GM12878 (cell line): ENCODE measurements around the gene RARRES1. TPM values are rescaled to one million over a fixed set of nuclear protein-coding genes. Genes with fewer than 3 reads are reported as not detected.

Experiments used
- ATAC-seq: fragments of 200-7000 bp; cut with Tn5 transposase; 3 replicates; pipeline ENCODE4 v1.9.1; 2020; ENCODE audit warnings: mild to moderate bottlenecking, moderate library complexity
- BruUV-seq: library from RNA; stranded (reverse); fragments of 400-500 nt; replicated peaks from 2 replicates; lab custom pipeline; 2021; lab: Mats Ljungman, UMichigan
- CTCF ChIA-PET: fragments of 300-600 bp; sonication (Branson Sonifier 250); formaldehyde crosslinking; extraction: SDS; loops from one replicate; lab custom pipeline; 2021; ENCODE audit warnings: inconsistent platforms; lab: Yijun Ruan, JAX
- POLR2A ChIA-PET: fragments of 350-600 bp; formaldehyde crosslinking; extraction: SDS; loops from one replicate; lab custom pipeline; 2021; ENCODE audit warnings: inconsistent platforms; lab: Charles Lee
- RAD21 ChIA-PET: fragments of 300-600 bp; sonication (Branson Sonifier 250); formaldehyde crosslinking; loops from one replicate; lab custom pipeline; 2023; ENCODE audit warnings: antibody characterized with exemption; ENCODE audit not compliant: unreplicated experiment; lab: Charles Lee
- SMC1A ChIA-PET: fragments of 300-600 bp; sonication (Branson Sonifier 250); formaldehyde crosslinking; loops from one replicate; lab custom pipeline; 2023; ENCODE audit not compliant: unreplicated experiment, uncharacterized antibody; lab: Charles Lee
- DNase-seq: peaks from one replicate; pipeline ENCODE4 v3.0.0-alpha.2; 2011; ENCODE audit warnings: low read depth, low spot score
- FAIRE-seq: peaks from 3 replicates; lab custom pipeline; 2011; peaks lifted over from hg19 to GRCh38; lab: Jason Lieb, UNC
- H2AFZ ChIP-seq: 2 replicates; pipeline ENCODE4 v1.6.0; 2011; ENCODE audit warnings: low read depth, low read length, control low read depth; ENCODE audit not compliant: control insufficient read depth
- H3K27ac ChIP-seq: 2 replicates; pipeline ENCODE4 v1.5.1; 2011; ENCODE audit warnings: control low read depth; ENCODE audit not compliant: control insufficient read depth, insufficient read depth
- H3K27me3 ChIP-seq, 2 experiments: replicated peaks in 1 of 2; 2 replicates each; pipeline versions ENCODE4 v1.6.0 to v1.6.1; 2011; ENCODE audit warnings: low read length in 1 of 2; ENCODE audit not compliant: control insufficient read depth in 2 of 2, insufficient read depth in 2 of 2
- H3K36me3 ChIP-seq, 2 experiments: 2 replicates each; pipeline ENCODE4 v1.5.1; 2011; ENCODE audit warnings: low read length in 1 of 2; ENCODE audit not compliant: control insufficient read depth in 2 of 2, insufficient read depth in 2 of 2
- H3K4me1 ChIP-seq: 2 replicates; pipeline ENCODE4 v1.6.1; 2011; ENCODE audit warnings: mild to moderate bottlenecking, low read length, moderate library complexity, mixed read lengths; ENCODE audit not compliant: control insufficient read depth, insufficient read depth
- H3K4me2 ChIP-seq: 2 replicates; pipeline ENCODE4 v1.6.0; 2011; ENCODE audit warnings: control low read depth; ENCODE audit not compliant: control insufficient read depth, insufficient read depth
- H3K4me3 ChIP-seq: fragments of 200-600 bp; sonication (generic); 2 replicates; pipeline ENCODE4 v1.5.1; 2016
- H3K79me2 ChIP-seq: 2 replicates; pipeline ENCODE4 v1.6.0; 2011; ENCODE audit warnings: low read length; ENCODE audit not compliant: control insufficient read depth, insufficient read depth
- H3K9ac ChIP-seq: 2 replicates; pipeline ENCODE4 v1.8.0; 2011; ENCODE audit warnings: low read length, control low read depth, mixed read lengths; ENCODE audit not compliant: control insufficient read depth, insufficient read depth
- H3K9me3 ChIP-seq: replicated peaks from 3 replicates; pipeline ENCODE4 v1.5.1; 2011; ENCODE audit warnings: mild to moderate bottlenecking, low read length; ENCODE audit not compliant: control insufficient read depth, insufficient read depth
- H4K20me1 ChIP-seq: 2 replicates; pipeline ENCODE4 v1.6.0; 2011; ENCODE audit not compliant: control insufficient read depth, insufficient read depth
- CBX5 ChIP-seq: sonication (generic); IDR thresholded peaks from 2 replicates; pipeline ENCODE4 v1.6.1; 2016; ENCODE audit warnings: low read depth, moderate library complexity, mild to moderate bottlenecking, inconsistent platforms
- CEBPZ ChIP-seq: fragments of 150-350 bp; IDR thresholded peaks from 2 replicates; pipeline ENCODE4 v1.6.1; 2016; ENCODE audit warnings: low read depth, low read length
- NR2C2 ChIP-seq: IDR thresholded peaks from 2 replicates; pipeline ENCODE4 v1.6.1; 2011; ENCODE audit warnings: borderline replicate concordance, low read depth; ENCODE audit not compliant: control insufficient read depth, insufficient read length
- PKNOX1 ChIP-seq: fragments of 450-650 bp; IDR thresholded peaks from 2 replicates; pipeline ENCODE4 v1.6.1; 2016; ENCODE audit warnings: mild to moderate bottlenecking
- POU2F2 ChIP-seq: IDR thresholded peaks from 3 replicates; pipeline ENCODE4 v1.6.1; 2011; ENCODE audit warnings: low read depth, mild to moderate bottlenecking, low read length, borderline replicate concordance
- SMARCA5 ChIP-seq: fragments of 450-650 bp; IDR thresholded peaks from 2 replicates; pipeline ENCODE4 v1.6.1; 2017; ENCODE audit warnings: mild to moderate bottlenecking
- ZNF622 ChIP-seq: fragments of 450-650 bp; IDR thresholded peaks from 2 replicates; pipeline ENCODE4 v1.6.1; 2017; ENCODE audit warnings: mild to moderate bottlenecking, inconsistent platforms
- WGBS: methylation state at CpG from one replicate; pipeline ENCODE4 v1.1.6; 2016; ENCODE audit warnings: low lambda C conversion rate; ENCODE audit not compliant: insufficient replicate concordance, insufficient coverage; ENCODE audit errors: missing lambda C conversion rate; 5-methylcytosine and 5-hydroxymethylcytosine counted together
- in situ Hi-C: fragments of 300-500 bp; cut with MboI; formaldehyde crosslinking; loops from 9 replicates; pipeline ENCODE4 v1.14.3; 2018; ENCODE audit warnings: mixed read lengths
- intact Hi-C: fragments of 100-400 bp; cut with micrococcal nuclease; formaldehyde crosslinking; loops from one replicate; pipeline ENCODE4 v1.14.2; 2022; ENCODE audit not compliant: unreplicated experiment
- polyA plus RNA-seq, 11 experiments: library from polyadenylated mRNA; depleted of rRNA in 4 of 11; unstranded in 6 of 11; stranded (reverse) in 5 of 11; fragments of >200 nt; fragmentation: Nextera tagmentation in 4 of 11; fragmentation: Illumina TruSeq in 1 of 11; extraction: Ambion mirVana in 4 of 11; extraction: Trizol in 1 of 11; gene quantifications; 1 replicate in 1 of 11; 2 replicates in 10 of 11; pipeline versions ENCODE4 v1.2.1 to v1.2.3, GENCODE V29; 2011 to 2016; ENCODE audit warnings: inconsistent platforms in 2 of 11, missing spikeins in 2 of 11, low read depth in 1 of 11
- total RNA-seq, 4 experiments: library from RNA; depleted of rRNA in 3 of 4; stranded (reverse); fragments of >200 nt in 3 of 4; fragmentation: Illumina TruSeq in 1 of 4; extraction: Trizol in 1 of 4; gene quantifications; 2 replicates each; pipeline versions ENCODE4 v1.2.1 to v1.2.3, GENCODE V29; 2013 to 2021
- TF ChIP-seq, protein P1 (sequence below): fragments of 450-650 bp; formaldehyde crosslinking; IDR thresholded peaks from 2 replicates; pipeline ENCODE4 v1.4.0; 2022; ENCODE audit warnings: mild to moderate bottlenecking, moderate library complexity

The RARRES1 gene
- total and polyA plus RNA-seq, 10 of the 15 experiments (the other 5 are each of a cell fraction or from before 2014, with no cell fraction given), result 0.02 to 0.83 (median 0.63) TPM; not detected in 7

GRCh38 chr3:158745551-158745950, 13.3 kb upstream of the RARRES1 start:
- Histone ChIP-seq H3K36me3 (no peaks in the 10 kb centered on the region; a peak in 1 of 4 replicates), H3K4me1 (peaks cover 5% of the 10 kb centered on the region; the same call in 1 of the 2 replicates), H3K4me2 (no peak overlapping the region), H3K9ac (no peak overlapping the region), H2AFZ (no peak overlapping the region), H3K27ac (no peak overlapping the region), H3K9me3 (no peaks in the 10 kb centered on the region), H4K20me1 (no peaks in the 10 kb centered on the region), H3K79me2 (no peaks in the 10 kb centered on the region), H3K4me3 (no peak overlapping the region), H3K27me3 (no peaks in the 10 kb centered on the region)
- ChIA-PET RAD21 (no interaction called here), POLR2A (no interaction called here), CTCF (no interaction called here), SMC1A (no interaction called here)
- no peak for DNase-seq
- in situ Hi-C loops (no loop called here), intact Hi-C loops (no loop called here)
- ATAC-seq, result no peak
- FAIRE-seq, result no peak
- 95% methylated on average over 1 of the region's 1 CpG for WGBS
- no TSS peak for BruUV-seq
- TF ChIP-seq CBX5 (no peak), SMARCA5 (no peak), PKNOX1 (no peak), POU2F2 (no peak)
- TF ChIP-seq, all 136 proteins: peak for 0

GRCh38 chr3:158744567-158745288, 12.5 kb upstream of the RARRES1 start:
- H3K4me2 ChIP-seq, result no peak overlapping the region
- RAD21 ChIA-PET, result no interaction called here
- TF ChIP-seq CEBPZ (no peak), ZNF622 (no peak), NR2C2 (no peak)
- TF ChIP-seq, protein P1, sequence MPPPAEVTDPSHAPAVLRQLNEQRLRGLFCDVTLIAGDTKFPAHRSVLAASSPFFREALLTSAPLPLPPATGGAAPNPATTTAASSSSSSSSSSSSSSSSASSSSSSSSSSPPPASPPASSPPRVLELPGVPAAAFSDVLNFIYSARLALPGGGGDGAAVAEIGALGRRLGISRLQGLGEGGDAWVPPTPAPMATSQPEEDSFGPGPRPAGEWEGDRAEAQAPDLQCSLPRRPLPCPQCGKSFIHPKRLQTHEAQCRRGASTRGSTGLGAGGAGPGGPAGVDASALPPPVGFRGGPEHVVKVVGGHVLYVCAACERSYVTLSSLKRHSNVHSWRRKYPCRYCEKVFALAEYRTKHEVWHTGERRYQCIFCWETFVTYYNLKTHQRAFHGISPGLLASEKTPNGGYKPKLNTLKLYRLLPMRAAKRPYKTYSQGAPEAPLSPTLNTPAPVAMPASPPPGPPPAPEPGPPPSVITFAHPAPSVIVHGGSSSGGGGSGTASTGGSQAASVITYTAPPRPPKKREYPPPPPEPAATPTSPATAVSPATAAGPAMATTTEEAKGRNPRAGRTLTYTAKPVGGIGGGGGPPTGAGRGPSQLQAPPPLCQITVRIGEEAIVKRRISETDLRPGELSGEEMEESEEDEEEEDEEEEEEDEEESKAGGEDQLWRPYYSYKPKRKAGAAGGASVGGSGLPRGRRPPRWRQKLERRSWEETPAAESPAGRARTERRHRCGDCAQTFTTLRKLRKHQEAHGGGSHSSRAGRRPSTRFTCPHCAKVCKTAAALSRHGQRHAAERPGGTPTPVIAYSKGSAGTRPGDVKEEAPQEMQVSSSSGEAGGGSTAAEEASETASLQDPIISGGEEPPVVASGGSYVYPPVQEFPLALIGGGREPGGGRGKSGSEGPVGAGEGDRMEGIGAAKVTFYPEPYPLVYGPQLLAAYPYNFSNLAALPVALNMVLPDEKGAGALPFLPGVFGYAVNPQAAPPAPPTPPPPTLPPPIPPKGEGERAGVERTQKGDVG (CRISPR knock-in tag), result no peak

More at GRCh38 chr3:158744567-158745288, 12.5 kb upstream of the RARRES1 start:
- intact Hi-C loops (no loop called here), in situ Hi-C loops (no loop called here)
- no TSS peak for BruUV-seq
- no peak overlapping the region for H3K4me3 ChIP-seq
- POLR2A ChIA-PET, result no interaction called here
- WGBS, result 89% methylated on average over 4 of the region's 4 CpGs
- H3K27ac ChIP-seq, result no peak overlapping the region
- H3K4me1 ChIP-seq, result peaks cover 5% of the 10 kb centered on the region; the same call in 1 of the 2 replicates
- H3K9me3 ChIP-seq, result no peaks in the 10 kb centered on the region
- no peak overlapping the region for H3K9ac ChIP-seq
- H4K20me1 ChIP-seq, result no peaks in the 10 kb centered on the region
- SMC1A ChIA-PET, result interaction anchor here (0.9 to 1.0 kb wide), 2 partner anchors 17 to 41 kb away, joined by 3 read pairs; no protein-coding TSS in a partner anchor
- H2AFZ ChIP-seq, result no peak overlapping the region
- FAIRE-seq, result no peak
- CTCF ChIA-PET, result interaction anchor here (1.1 kb wide), 1 partner anchor 17 kb away, joined by 3 read pairs; no protein-coding TSS in a partner anchor
- H3K36me3 ChIP-seq, result no peaks in the 10 kb centered on the region; a peak in 1 of 4 replicates
- no peaks in the 10 kb centered on the region for H3K27me3 ChIP-seq
- no peak for ATAC-seq
- DNase-seq, result no peak
- H3K79me2 ChIP-seq, result no peaks in the 10 kb centered on the region
